HL-60 (cell line): Measurements from ENCODE around the gene C12orf56.

Experiments used
- DNase-seq, 2 experiments: peaks; one replicate each; pipeline ENCODE4 v3.0.0-alpha.2; 2010 to 2020; ENCODE audit warnings: low read depth in 1 of 2, low spot score in 1 of 2
- H3K27ac ChIP-seq: fragments of 250-450 bp; sonication (Bioruptor Pico); replicated peaks from 2 replicates; pipeline ENCODE4 v1.5.1; 2020; ENCODE audit warnings: mild to moderate bottlenecking, moderate library complexity
- H3K27me3 ChIP-seq: fragments of 250-450 bp; sonication (Bioruptor Pico); 2 replicates; pipeline ENCODE4 v1.5.1; 2021; ENCODE audit warnings: mild to moderate bottlenecking, moderate library complexity; ENCODE audit not compliant: insufficient read depth, poor library complexity, severe bottlenecking
- H3K4me3 ChIP-seq: replicated peaks from 2 replicates; pipeline ENCODE4 v1.5.1; 2011; ENCODE audit warnings: mild to moderate bottlenecking, control low read depth, low read length; ENCODE audit not compliant: insufficient read depth
- GABPA ChIP-seq: IDR thresholded peaks from 2 replicates; pipeline ENCODE4 v1.6.1; 2012; ENCODE audit warnings: low read depth
- POLR2AphosphoS5 ChIP-seq: IDR thresholded peaks from 2 replicates; pipeline ENCODE4 v1.6.1; 2012; ENCODE audit warnings: low read depth
- REST ChIP-seq: IDR thresholded peaks from 2 replicates; pipeline ENCODE4 v1.6.1; 2012; ENCODE audit warnings: low read depth; ENCODE audit not compliant: insufficient replicate concordance
- SPI1 ChIP-seq: IDR thresholded peaks from 2 replicates; pipeline ENCODE4 v1.6.1; 2012; ENCODE audit warnings: low read depth, mild to moderate bottlenecking, borderline replicate concordance
- TF ChIP-seq, protein P1 (sequence below): IDR thresholded peaks from one replicate; pipeline ENCODE4 v1.5.1; 2011; ENCODE audit warnings: low read length, control low read depth, inconsistent platforms; ENCODE audit not compliant: insufficient read depth

C12orf56 gene

DNA sequence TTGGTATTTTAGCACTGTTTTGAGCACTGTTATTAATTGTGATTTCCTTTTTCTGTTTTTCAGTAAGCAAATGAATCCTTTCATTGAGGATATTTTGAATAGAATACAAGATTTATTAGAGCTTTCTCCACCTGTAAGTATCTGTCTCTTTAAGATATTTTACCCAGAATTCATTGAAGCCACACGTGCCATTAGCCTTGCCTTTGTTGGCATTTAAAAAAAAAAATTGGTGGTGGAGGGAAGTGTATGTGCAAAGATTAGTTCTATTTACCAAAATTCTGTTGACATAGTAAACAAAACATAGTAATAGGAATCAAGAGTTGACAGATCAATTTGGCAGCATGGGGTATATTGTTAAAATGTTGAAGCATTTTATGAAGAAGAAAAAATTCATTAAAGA lies 37.4 kb upstream of the C12orf56 start:
- Histone ChIP-seq H3K27ac (no peak overlapping the region), H3K27me3 (no peaks in the 10 kb centered on the region), H3K4me3 (no peak overlapping the region)
- DNase-seq, result no peak
- TF ChIP-seq, protein P1, sequence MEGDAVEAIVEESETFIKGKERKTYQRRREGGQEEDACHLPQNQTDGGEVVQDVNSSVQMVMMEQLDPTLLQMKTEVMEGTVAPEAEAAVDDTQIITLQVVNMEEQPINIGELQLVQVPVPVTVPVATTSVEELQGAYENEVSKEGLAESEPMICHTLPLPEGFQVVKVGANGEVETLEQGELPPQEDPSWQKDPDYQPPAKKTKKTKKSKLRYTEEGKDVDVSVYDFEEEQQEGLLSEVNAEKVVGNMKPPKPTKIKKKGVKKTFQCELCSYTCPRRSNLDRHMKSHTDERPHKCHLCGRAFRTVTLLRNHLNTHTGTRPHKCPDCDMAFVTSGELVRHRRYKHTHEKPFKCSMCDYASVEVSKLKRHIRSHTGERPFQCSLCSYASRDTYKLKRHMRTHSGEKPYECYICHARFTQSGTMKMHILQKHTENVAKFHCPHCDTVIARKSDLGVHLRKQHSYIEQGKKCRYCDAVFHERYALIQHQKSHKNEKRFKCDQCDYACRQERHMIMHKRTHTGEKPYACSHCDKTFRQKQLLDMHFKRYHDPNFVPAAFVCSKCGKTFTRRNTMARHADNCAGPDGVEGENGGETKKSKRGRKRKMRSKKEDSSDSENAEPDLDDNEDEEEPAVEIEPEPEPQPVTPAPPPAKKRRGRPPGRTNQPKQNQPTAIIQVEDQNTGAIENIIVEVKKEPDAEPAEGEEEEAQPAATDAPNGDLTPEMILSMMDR, result no peak
- TF ChIP-seq GABPA, result no peak

- H3K4me3 ChIP-seq, result no peak overlapping the region
- H3K27ac ChIP-seq, result no peak overlapping the region
- TF ChIP-seq GABPA (no peak), POLR2AphosphoS5 (no peak), SPI1 (no peak), REST (no peak)
- TF ChIP-seq, protein P1, result no peak
- DNase-seq, result no peak
- no peaks in the 10 kb centered on the region for H3K27me3 ChIP-seq
Observed at GRCh38 chr12:64419696-64420095, 29.1 kb upstream of the C12orf56 start.

DNA sequence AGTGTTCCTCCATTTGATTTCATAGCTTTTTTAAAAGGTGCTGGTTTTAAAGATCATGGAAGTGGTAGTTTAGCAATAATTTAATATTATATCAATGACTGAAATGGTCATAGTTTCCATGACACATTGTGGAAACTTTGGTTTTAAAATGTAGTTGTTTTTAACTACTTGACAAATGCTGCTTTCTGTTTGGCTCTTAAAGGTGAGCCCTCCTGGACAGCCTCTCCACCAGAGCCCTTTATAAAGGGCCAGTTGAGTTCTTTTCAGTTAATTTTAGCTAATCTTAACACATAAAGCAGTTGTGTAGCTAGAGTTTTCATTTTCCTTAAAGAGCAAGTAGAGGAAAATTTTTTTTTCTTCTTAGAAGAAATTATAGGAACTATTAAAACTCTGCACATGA lies 27.7 kb upstream of the C12orf56 start:
- Histone ChIP-seq H3K27me3 (no peaks in the 10 kb centered on the region), H3K27ac (no peak overlapping the region), H3K4me3 (no peak overlapping the region)
- no peak for DNase-seq
- TF ChIP-seq, protein P1, result no peak
- no peak for TF ChIP-seq POLR2AphosphoS5
- TF ChIP-seq REST, result no peak
- no peak for TF ChIP-seq GABPA
- TF ChIP-seq SPI1, result no peak

- Histone ChIP-seq H3K27me3 (no peaks in the 10 kb centered on the region), H3K4me3 (no peak overlapping the region), H3K27ac (no peak overlapping the region)
- no peak for DNase-seq
- no peak for TF ChIP-seq REST
Observed at GRCh38 chr12:64413884-64414283, 23.3 kb upstream of the C12orf56 start.
